ENCODE results near the gene ABHD12. TPM values are rescaled to one million over a fixed set of nuclear protein-coding genes. Genes with fewer than 3 reads are reported as not detected.

The ABHD12 gene
- polyA plus RNA-seq, 1 experiment = 25.0 TPM

GRCh38 chr20:25308671-25309394, 81.8 kb downstream of the ABHD12 start:
- CTCF ChIA-PET = interaction anchor here (0.6 to 4.5 kb wide), 7 partner anchors 10 to 141 kb away, joined by 3 to 24 read pairs (median 5); no protein-coding TSS in a partner anchor
- no peak for TF ChIP-seq CTCF (IDR thresholded peaks at IDR 0.05; ENCODE audit: insufficient read depth, low read depth, low read length)
- POLR2A ChIA-PET = no interaction called here
- no peaks in the 10 kb centered on the region for H3K27me3 ChIP-seq (ENCODE audit: control insufficient read depth, insufficient read depth, low read length)
- no peak overlapping the region for H3K4me3 ChIP-seq (ENCODE audit: low read depth, low read length)
- DNase-seq (ENCODE audit: low read depth) = no peak
- peaks cover 6% of the 10 kb centered on the region for H3K36me3 ChIP-seq (ENCODE audit: control insufficient read depth, insufficient read depth, low read length)

GRCh38 chr20:25308083-25308491, 82.5 kb downstream of the ABHD12 start:
- Histone ChIP-seq H3K27me3 (ENCODE audit: control insufficient read depth, insufficient read depth, low read length) (no peaks in the 10 kb centered on the region), H3K36me3 (ENCODE audit: control insufficient read depth, insufficient read depth, low read length) (peaks cover 6% of the 10 kb centered on the region), H3K4me3 (ENCODE audit: low read depth, low read length) (no peak overlapping the region)
- no peak for TF ChIP-seq CTCF (IDR thresholded peaks at IDR 0.05; ENCODE audit: insufficient read depth, low read depth, low read length)
- CTCF ChIA-PET = interaction anchor here (1.1 to 4.5 kb wide), 4 partner anchors 9 to 91 kb away, joined by 3 to 24 read pairs (median 6); no protein-coding TSS in a partner anchor
- POLR2A ChIA-PET = interaction anchor here (0.6 kb wide), 1 partner anchor 255 kb away, joined by 5 read pairs; no protein-coding TSS in a partner anchor
- DNase-seq (ENCODE audit: low read depth) = no peak

DNA sequence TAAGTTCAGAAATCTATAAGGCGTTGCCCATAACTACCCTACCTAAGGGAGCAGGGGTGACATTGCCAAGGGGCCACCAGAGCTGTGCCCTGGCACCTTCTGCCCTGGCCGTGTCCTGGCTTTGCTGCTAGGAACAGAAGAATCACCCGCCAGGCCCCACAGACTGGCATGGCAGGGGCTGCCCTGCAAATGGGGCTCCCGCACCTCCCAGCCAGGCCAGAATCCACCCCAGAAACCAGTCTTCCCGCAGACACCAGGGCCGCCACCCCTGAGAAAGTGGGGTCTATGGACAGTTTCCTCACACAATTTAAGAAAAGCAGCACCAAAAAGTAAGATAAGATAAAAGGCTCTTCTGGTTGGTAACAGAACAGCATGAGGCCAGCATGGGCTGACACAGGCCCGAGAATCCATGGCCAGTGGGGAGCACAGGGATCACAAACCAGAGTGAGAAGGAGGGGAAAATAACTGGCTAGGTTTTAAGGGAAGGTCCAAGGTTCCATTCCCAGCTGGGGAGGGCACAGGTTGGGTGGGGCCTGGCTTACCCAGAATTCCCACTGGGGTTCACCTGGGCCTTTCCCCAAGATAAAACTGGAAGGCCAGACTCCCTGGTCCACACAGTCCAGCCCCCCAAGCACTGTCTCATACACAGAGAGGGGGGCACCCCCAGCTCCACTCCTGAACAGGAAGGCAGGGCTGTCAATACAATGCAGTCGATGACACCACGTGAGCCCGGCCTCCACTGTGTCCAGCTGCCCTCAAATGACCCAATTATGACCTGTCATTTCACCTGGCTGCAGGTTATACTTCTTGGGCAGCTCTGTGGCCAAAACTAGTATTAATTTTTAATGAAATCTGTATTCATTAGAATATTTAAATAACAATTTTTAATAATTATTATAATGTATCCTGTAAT, 83.4 kb downstream of the ABHD12 start:
- no peak for DNase-seq (ENCODE audit: low read depth)
- POLR2A ChIA-PET = interaction anchor here (0.6 kb wide), 1 partner anchor 255 kb away, joined by 5 read pairs; no protein-coding TSS in a partner anchor
- CTCF ChIA-PET = interaction anchor here (0.6 to 4.5 kb wide), 5 partner anchors 8 to 91 kb away, joined by 3 to 24 read pairs (median 3); no protein-coding TSS in a partner anchor
- Histone ChIP-seq H3K27me3 (ENCODE audit: control insufficient read depth, insufficient read depth, low read length) (no peaks in the 10 kb centered on the region), H3K4me3 (ENCODE audit: low read depth, low read length) (no peak overlapping the region), H3K36me3 (ENCODE audit: control insufficient read depth, insufficient read depth, low read length) (peaks cover 6% of the 10 kb centered on the region)
- no peak for TF ChIP-seq CTCF (IDR thresholded peaks at IDR 0.05; ENCODE audit: insufficient read depth, low read depth, low read length)

GRCh38 chr20:25304025-25304549, 86.5 kb downstream of the ABHD12 start:
- H3K27me3 ChIP-seq (ENCODE audit: control insufficient read depth, insufficient read depth, low read length) = no peaks in the 10 kb centered on the region
- TF ChIP-seq CTCF (IDR thresholded peaks at IDR 0.05; ENCODE audit: insufficient read depth, low read depth, low read length) = no peak
- H3K36me3 ChIP-seq (ENCODE audit: control insufficient read depth, insufficient read depth, low read length) = peaks cover 8% of the 10 kb centered on the region
- no peak overlapping the region for H3K4me3 ChIP-seq (ENCODE audit: low read depth, low read length)
- ChIA-PET POLR2A (no interaction called here), CTCF (interaction anchor here (3.0 kb wide), 1 partner anchor 95 kb away, joined by 11 read pairs; no protein-coding TSS in a partner anchor)
- DNase-seq (ENCODE audit: low read depth) = no peak

All from BJ (cell line).